Parathyroid adenoma (tissue), 2 donors: ENCODE measurements around the gene TPPP.

Source experiments
- H2AFZ ChIP-seq: fragments of 300-600 bp; sonication (generic); one replicate; pipeline ENCODE4 v1.7.0; 2017; ENCODE audit warnings: antibody characterized with exemption, mild to moderate bottlenecking
- H3K27ac ChIP-seq: fragments of 300-600 bp; sonication (generic); one replicate; pipeline ENCODE4 v1.7.0; 2017
- H3K27me3 ChIP-seq: fragments of 300-600 bp; sonication (generic); one replicate; pipeline ENCODE4 v1.7.0; 2017; ENCODE audit warnings: low read length; ENCODE audit not compliant: control insufficient read depth, insufficient read depth
- H3K36me3 ChIP-seq: fragments of 300-600 bp; sonication (generic); one replicate; pipeline ENCODE4 v1.7.0; 2017; ENCODE audit warnings: low read length; ENCODE audit not compliant: control insufficient read depth, insufficient read depth
- H3K4me1 ChIP-seq: fragments of 300-600 bp; sonication (generic); one replicate; pipeline ENCODE4 v1.7.0; 2017; ENCODE audit warnings: control low read depth
- H3K4me2 ChIP-seq: fragments of 300-600 bp; sonication (generic); one replicate; pipeline ENCODE4 v1.7.0; 2017; ENCODE audit warnings: low read length
- H3K4me3 ChIP-seq: fragments of 300-600 bp; sonication (generic); one replicate; pipeline ENCODE4 v1.7.0; 2017; ENCODE audit warnings: low read depth, low read length
- H3K79me2 ChIP-seq: fragments of 300-600 bp; sonication (generic); one replicate; pipeline ENCODE4 v1.7.0; 2017; ENCODE audit warnings: control low read depth
- H3K9ac ChIP-seq: fragments of 300-600 bp; sonication (generic); one replicate; pipeline ENCODE4 v1.7.0; 2017; ENCODE audit warnings: mild to moderate bottlenecking
- H3K9me3 ChIP-seq: fragments of 300-600 bp; sonication (generic); one replicate; pipeline ENCODE4 v1.7.0; 2017; ENCODE audit warnings: low read length; ENCODE audit not compliant: control insufficient read depth
- TF ChIP-seq, protein P1 (sequence below): fragments of 300-600 bp; sonication (generic); IDR thresholded peaks from one replicate; pipeline ENCODE4 v1.7.0; 2017; ENCODE audit warnings: antibody characterized with exemption, mild to moderate bottlenecking
- donor health status: primary hyperparathyroidism.

The TPPP gene

DNA sequence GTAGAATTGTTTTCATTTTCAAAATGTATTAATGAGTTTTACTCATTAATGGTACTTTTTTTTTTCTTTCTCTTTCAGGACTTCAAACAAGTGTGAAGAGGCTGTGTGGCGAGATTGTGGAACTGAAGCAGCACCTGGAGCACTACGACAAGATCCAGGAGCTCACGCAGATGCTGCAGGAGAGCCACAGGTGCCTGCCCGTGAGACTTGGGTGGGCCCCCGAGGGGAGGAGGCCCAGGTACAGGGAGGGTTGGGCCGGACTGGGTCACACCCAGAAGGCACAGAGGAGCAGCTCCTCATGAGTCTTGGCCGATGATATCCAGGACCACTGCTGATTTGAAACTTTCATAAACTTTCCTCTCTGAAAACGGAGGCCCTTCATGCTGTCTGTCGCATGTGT, 45.4 kb downstream of the TPPP start:
- peaks cover 2% of the 10 kb centered on the region for H3K79me2 ChIP-seq
- H3K4me3 ChIP-seq = no peak overlapping the region
- no peak overlapping the region for H2AFZ ChIP-seq
- no peaks in the 10 kb centered on the region for H3K27me3 ChIP-seq
- H3K4me1 ChIP-seq = no peaks in the 10 kb centered on the region
- TF ChIP-seq, protein P1, sequence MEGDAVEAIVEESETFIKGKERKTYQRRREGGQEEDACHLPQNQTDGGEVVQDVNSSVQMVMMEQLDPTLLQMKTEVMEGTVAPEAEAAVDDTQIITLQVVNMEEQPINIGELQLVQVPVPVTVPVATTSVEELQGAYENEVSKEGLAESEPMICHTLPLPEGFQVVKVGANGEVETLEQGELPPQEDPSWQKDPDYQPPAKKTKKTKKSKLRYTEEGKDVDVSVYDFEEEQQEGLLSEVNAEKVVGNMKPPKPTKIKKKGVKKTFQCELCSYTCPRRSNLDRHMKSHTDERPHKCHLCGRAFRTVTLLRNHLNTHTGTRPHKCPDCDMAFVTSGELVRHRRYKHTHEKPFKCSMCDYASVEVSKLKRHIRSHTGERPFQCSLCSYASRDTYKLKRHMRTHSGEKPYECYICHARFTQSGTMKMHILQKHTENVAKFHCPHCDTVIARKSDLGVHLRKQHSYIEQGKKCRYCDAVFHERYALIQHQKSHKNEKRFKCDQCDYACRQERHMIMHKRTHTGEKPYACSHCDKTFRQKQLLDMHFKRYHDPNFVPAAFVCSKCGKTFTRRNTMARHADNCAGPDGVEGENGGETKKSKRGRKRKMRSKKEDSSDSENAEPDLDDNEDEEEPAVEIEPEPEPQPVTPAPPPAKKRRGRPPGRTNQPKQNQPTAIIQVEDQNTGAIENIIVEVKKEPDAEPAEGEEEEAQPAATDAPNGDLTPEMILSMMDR = no peak
- no peak overlapping the region for H3K27ac ChIP-seq
- no peak overlapping the region for H3K4me2 ChIP-seq
- no peaks in the 10 kb centered on the region for H3K36me3 ChIP-seq
- no peaks in the 10 kb centered on the region for H3K9me3 ChIP-seq
- H3K9ac ChIP-seq = no peak overlapping the region

DNA sequence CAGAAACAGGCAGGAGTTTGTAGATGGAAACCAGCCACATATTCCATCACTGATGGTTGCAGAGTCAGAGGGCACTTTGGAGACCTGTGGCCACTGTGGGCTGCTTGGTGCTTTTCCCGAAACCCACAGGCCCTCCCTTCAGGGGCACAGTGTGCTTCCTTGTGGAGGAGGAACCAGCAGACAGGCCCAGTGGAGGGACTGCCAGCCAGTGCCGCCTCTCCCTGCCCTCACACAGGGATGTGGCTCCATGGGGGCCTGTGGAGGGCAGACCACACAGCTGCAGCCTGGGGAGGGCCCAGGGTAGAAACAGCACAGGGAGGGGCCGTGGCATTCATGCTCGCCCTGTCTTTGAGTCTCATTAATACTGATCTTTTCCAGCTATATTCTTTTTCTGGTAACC, 45.8 kb downstream of the TPPP start:
- Histone ChIP-seq H3K79me2 (peaks cover 2% of the 10 kb centered on the region), H3K27ac (no peak overlapping the region), H3K4me3 (no peak overlapping the region), H3K36me3 (no peaks in the 10 kb centered on the region), H3K27me3 (no peaks in the 10 kb centered on the region), H2AFZ (no peak overlapping the region), H3K9me3 (no peaks in the 10 kb centered on the region), H3K9ac (no peak overlapping the region), H3K4me1 (no peaks in the 10 kb centered on the region), H3K4me2 (no peak overlapping the region)
- TF ChIP-seq, protein P1 = no peak

DNA sequence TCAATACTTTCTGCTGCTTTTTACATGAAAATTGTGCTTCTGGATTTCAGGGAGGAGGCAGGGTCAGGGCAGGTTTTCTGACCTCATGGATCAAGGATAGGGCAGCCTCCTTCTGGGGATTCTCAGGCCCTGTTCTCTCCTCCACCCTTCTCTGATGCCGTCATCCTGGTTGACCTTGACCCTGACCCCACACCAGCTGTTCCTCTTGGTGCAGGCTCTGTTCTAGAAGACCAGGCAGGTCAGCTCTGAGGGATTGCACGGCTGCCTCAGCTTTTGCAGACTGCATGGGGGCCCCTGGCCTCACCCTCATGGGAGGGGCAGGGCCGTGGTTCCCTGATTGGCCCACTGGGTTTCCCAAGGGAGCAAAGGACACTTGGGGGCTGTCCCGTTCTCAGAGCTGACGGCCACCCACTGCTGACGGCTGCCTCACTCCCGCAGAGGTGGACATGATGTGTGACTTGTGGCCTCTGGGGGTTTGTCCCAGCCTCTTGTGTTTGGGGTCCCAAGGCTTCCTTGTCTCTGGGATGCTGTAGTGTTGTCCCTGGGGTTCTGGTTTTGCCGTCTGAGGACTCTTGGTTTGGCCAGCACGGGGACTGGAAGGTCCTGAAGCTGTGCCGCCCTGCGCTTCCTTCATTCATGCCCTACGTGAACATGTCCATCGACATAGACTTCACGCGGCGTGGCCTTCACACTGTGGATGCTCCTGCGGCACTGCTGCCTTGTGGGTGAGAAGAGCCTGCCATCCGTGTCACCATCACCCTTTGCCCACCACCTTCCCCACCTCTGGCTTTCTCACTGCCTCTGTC, 46.6 kb downstream of the TPPP start:
- no peak overlapping the region for H3K27ac ChIP-seq
- H2AFZ ChIP-seq = no peak overlapping the region
- H3K4me2 ChIP-seq = no peak overlapping the region
- TF ChIP-seq, protein P1 = no peak
- H3K4me3 ChIP-seq = no peak overlapping the region
- no peaks in the 10 kb centered on the region for H3K4me1 ChIP-seq
- H3K36me3 ChIP-seq = no peaks in the 10 kb centered on the region
- no peaks in the 10 kb centered on the region for H3K27me3 ChIP-seq
- peaks cover 2% of the 10 kb centered on the region for H3K79me2 ChIP-seq
- no peaks in the 10 kb centered on the region for H3K9me3 ChIP-seq
- H3K9ac ChIP-seq = no peak overlapping the region

DNA sequence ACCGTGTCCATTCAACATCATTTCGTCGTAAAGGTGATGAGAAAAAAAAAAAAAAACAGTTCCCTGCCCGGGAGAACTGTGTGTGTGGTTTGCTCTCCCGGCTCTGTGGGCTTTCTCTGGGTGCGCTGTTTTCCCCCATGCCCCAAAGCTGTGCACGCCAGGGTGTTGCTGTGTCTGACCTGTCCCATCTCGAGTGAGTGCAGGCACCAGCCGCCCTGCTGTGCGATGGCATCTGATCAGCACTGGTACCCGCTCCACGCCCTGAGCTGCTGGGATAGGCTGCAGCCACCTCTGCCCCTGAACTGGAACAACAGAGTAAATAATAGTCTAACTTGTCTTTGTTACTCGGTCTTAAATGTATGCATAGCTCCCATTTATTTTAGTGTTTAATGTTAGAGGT, 47.7 kb downstream of the TPPP start:
- Histone ChIP-seq H3K36me3 (no peaks in the 10 kb centered on the region), H2AFZ (no peak overlapping the region), H3K9ac (no peak overlapping the region), H3K9me3 (no peaks in the 10 kb centered on the region), H3K27me3 (no peaks in the 10 kb centered on the region), H3K79me2 (peaks cover 2% of the 10 kb centered on the region), H3K27ac (no peak overlapping the region), H3K4me1 (no peaks in the 10 kb centered on the region), H3K4me3 (no peak overlapping the region), H3K4me2 (no peak overlapping the region)
- TF ChIP-seq, protein P1 = no peak

DNA sequence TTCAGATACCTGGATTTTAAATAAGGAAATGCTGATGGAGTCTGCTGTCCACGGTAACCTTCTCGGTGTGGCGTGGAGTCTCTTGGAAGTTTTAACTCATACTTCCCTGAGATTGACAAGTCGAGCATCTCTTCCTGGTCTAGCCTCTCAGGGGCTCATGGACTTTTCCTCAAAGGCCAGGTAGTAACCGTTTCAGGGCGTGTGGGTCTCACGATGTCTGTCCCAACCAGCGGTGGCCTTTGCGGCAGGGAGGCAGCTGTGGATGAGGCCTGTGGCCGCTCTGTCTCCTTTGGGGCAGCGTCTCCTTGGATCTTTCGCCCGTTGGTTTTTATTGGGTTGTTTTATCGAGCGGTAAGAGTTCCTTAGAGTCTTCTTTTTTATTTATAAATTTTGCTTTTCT, 48.2 kb downstream of the TPPP start:
- no peaks in the 10 kb centered on the region for H3K27me3 ChIP-seq
- no peaks in the 10 kb centered on the region for H3K4me1 ChIP-seq
- no peaks in the 10 kb centered on the region for H3K36me3 ChIP-seq
- H3K27ac ChIP-seq = no peak overlapping the region
- H3K4me3 ChIP-seq = no peak overlapping the region
- no peak overlapping the region for H3K9ac ChIP-seq
- TF ChIP-seq, protein P1 = no peak
- no peak overlapping the region for H3K4me2 ChIP-seq
- peaks cover 2% of the 10 kb centered on the region for H3K79me2 ChIP-seq
- H2AFZ ChIP-seq = no peak overlapping the region
- H3K9me3 ChIP-seq = no peaks in the 10 kb centered on the region
